GM21367 (cell line): ENCODE results near the gene RSBN1.
"Not testable (repeated sequence)": the region's sequence is repeated elsewhere in the genome, so short reads cannot be mapped to it uniquely, and the experiment has no call there.

ENCODE experiments used
- ATAC-seq: cut with Tn5 transposase; IDR thresholded peaks from one replicate; pipeline ENCODE4 v1.9.1; 2021; ENCODE audit not compliant: unreplicated experiment

Gene RSBN1

GRCh38 chr1:113749402-113749801 lies 62.9 kb downstream of the RSBN1 start:
- no peak for ATAC-seq

GRCh38 chr1:113747376-113747775 lies 64.9 kb downstream of the RSBN1 start:
- ATAC-seq: no peak

DNA sequence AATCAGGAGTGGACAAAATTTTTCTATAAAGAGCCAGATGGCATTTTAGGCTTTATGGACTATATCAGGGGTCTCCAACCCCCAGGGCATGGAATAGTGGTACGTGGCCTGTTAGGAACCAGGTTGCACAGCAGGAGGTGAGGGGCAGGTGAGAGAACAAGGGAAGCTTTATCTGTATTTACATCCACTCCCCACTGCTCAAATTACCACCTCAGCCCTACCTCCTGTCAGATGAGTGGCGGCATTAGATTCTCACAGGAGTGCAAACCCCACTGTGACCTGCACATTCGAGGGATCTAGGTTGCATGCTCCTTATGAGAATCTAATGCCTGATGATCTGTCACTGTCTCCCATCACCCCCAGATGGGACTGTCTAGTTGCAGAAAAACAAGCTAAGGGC lies 66.9 kb downstream of the RSBN1 start:
- no peak for ATAC-seq

DNA sequence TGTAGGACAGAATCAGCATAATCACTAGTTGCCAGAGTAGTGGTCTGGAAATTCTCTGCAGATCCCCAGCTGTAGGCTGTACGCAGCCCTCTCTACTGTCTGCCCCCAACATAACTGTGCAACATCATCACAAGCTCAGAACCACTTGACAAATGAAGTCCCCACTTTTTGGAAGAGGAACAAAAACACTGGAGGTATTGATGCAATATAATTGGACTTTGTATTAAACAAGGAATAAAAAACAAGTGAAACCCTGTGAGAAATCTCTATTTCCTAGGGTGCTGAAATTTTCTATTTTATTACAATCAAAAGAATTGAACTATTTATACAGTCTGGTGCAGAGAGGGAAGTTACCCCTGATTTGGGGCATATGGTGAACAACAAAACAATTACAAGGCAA lies 68.2 kb downstream of the RSBN1 start:
- ATAC-seq: no peak

DNA sequence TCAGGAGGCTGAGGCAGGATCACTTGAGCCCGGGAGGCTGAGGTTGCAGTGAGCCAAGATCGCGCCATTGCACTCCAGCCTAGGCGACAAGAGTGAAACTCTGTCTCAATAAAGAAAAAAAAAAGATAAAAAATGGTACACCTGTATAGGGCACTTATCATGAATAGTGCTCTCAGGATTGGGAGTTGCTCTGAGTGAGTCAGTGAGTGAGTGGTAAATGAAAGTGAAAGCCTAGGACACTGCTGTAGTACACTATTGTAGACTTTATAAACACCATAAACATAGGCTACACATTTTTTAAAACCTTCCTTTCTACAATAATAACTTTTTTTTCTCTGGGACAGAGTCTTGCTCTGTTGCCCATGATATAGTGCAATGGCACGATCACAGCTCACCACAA lies 69.8 kb downstream of the RSBN1 start:
- peak; percentile 51 for ATAC-seq

- ATAC-seq: no peak
Measured at GRCh38 chr1:113734357-113735055, 77.8 kb downstream of the RSBN1 start.

GRCh38 chr1:113732802-113733201 lies 79.5 kb downstream of the RSBN1 start:
- ATAC-seq: no peak

DNA sequence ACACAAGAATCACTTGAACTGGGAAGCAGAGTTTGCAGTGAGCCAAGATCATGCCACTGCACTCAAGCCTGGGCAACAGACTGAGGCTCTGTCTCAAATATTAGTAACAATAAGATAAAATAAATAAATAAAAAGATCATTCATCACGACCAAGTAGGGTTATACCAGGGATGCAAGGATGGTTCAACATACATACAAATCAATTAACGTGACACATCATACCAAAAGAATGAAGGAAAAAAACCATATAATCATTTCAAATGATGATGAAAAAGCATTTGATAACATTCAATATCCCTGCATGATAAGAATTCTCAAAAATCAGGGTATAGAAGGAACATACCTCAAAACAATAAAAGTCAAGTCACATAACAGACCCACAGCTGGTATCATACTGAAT lies 91.3 kb downstream of the RSBN1 start:
- no peak for ATAC-seq

DNA sequence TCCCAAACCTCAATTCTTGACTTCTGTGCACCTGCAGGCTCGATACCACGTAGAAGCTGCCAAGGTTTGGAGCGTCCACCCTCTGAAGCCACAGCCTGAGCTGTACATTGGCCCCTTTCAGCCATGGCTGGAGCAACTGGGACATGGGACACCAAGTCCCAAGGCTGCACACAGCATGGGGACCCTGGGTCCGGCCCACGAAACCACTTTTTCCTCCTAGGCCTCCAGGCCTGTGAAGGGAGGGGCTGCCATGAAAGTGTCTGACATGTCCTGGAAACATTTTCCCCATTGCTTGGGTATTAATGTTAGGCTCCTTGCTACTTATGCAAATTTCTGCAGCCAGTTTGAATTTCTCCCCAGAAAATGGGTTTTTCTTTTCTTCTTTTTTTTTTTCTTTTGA lies 93.7 kb downstream of the RSBN1 start:
- not testable (repeated sequence) for ATAC-seq

- ATAC-seq: not testable (repeated sequence)
Measured at GRCh38 chr1:113717506-113717905, 94.8 kb downstream of the RSBN1 start.

- ATAC-seq: no peak
Measured at GRCh38 chr1:113714606-113715269, 97.5 kb downstream of the RSBN1 start.
